ENCODE data around the gene KDM8.

The KDM8 gene

GRCh38 chr16:27203507-27204311 is at the start of gene KDM8:
TSS of gene KDM8 (plus strand) at chr16:27203526. CDS start at chr16:27210124, 6,598 bp downstream.
- peak; percentile 100 for DNase-seq

DNA sequence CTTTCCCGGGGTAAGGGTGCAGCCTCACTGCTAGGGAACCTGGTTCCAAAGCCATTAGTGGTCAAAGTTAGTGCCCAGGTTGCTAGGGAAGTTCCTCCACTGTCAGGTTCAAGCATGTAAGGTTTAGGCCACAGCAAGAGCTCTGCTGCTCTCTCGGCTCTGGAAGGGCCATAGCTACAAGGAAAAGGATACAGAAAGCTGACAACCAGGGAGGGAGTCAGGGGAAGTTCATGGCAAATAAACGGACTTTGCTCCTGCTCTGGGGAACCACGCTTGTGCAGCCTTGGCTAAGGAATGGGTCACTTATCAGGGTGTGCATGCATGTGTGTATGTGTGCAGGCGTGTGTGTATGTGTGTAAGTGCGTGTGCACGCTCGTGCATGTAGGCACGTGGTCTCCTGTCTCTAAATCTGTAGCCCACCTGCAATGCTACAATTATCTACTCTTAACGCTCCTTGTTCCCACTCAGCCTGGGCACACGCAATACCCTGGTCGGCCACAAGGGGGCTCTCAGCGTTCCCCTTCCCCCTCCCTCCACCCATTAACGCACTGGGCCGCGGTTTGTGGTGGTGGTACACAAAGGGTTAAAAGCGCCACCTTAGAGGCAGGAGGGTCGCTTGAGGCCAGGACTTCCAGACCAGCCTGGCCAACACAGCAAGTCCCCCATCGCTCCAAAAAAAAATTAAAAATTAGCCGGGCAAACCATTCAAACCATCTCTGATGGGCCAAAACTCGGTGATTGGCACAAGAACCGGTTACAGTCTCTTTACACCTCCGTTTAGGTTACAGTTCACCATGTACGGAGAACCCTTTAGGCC is 48.4 kb upstream of the KDM8 start:
- peak; percentile 69 for DNase-seq

DNA sequence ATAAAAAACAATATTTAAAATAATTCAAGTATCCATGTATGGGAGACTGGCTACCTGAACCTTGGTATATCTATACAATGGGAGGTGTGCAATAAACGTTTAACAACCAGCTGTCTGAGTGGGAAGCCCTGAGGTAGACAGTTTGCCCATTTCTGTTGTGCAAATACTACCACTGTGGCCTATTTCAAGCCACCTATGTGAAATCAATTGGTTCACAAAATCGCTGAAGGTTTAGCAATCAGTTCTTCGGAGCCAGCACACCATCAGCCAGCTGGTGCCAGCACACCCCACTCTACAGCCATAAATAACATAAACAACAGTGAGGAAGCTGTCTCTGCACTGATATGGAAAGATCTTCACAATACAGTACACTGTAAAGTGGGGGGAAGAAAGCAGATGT is 46.7 kb upstream of the KDM8 start:
- DNase-seq, result no peak

GRCh38 chr16:27161398-27161797 is 41.9 kb upstream of the KDM8 start:
- no peak for DNase-seq

GRCh38 chr16:27164352-27164751 is 39.0 kb upstream of the KDM8 start:
- DNase-seq, result no peak

GRCh38 chr16:27165576-27165975 is 37.8 kb upstream of the KDM8 start:
- no peak for DNase-seq

GRCh38 chr16:27168790-27169189 is 34.5 kb upstream of the KDM8 start:
- DNase-seq, result no peak

GRCh38 chr16:27169511-27170071 is 33.7 kb upstream of the KDM8 start:
- peak; percentile 78 for DNase-seq

GRCh38 chr16:27171584-27171983 is 31.7 kb upstream of the KDM8 start:
- no peak for DNase-seq

- peak; percentile 73 for DNase-seq
Observed at GRCh38 chr16:27174007-27174406, 29.3 kb upstream of the KDM8 start.

DNA sequence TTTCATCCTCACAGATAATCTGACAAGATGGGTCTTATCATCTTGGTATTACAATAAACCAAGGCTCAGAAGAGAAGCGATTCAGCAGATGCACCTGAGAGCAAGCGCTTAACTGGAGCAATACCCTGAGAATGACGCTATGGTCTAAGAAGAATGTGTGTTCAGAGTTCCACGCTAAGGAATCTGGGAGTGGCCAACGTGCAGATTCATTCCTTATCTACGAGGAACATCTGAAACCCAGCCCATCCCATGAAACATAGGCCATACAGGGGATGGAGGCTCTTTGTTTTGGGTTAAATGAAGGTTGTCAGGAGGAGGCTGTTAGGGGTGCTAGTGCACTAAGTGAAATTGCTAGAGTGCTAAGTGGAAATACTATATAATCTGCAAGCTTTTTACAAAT is 28.5 kb upstream of the KDM8 start:
- no peak for DNase-seq

DNA sequence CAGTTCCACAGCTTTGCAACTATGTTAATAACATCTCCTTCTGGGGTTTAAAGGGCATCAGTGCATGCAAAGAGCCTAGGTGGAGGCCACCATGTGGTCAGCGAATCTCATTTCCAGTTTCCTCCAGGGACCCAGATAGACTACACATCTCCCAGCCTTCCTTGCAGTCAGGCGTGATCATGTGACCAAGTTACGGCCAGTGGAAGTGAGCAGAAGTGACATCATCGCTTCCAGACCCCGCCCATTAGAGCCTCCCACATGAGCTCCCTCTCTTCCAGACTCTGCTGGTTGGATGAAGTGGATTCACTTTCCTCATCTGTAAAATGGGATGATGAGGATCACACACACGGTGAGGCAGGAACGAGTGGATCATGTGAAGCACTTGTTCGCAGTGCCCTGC is 27.4 kb upstream of the KDM8 start:
- DNase-seq, result no peak

DNA sequence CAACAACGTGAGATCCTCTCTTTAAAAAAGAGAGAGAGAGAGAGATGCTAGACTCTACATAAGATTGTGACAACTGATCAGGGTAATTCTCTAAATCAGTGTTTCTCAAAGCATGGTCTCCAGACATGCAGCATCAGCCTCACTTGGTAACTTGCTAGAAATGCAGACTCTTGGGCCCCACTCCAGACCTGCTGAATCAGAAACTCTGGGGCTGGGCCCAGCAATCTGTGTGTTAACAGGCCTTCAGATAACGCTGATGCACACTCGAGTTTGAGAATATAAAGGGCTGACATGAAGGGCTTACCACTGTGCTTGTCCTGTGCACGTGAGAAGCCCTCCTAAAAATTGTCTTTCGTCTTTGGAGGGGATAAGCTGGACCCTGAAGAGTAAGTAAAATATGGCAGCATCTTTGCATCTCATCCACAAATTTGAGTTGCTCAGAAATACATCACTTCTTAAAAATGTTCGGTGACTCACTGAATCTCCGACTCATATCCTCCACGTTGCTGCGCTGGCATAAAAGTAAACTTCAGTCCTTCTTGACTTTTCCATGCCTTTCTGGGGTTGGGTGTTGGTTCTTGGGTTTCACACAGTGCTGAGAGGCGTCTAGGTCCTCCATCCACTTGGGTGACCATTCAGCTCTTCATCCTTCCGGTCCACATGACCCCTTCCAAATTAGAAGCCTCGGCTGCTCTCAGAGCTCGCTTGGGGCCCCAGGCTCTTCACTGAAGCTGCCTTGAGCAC is 26.1 kb upstream of the KDM8 start:
- no peak for DNase-seq

- peak; percentile 89 for DNase-seq
Observed at GRCh38 chr16:27179500-27180072, 23.7 kb upstream of the KDM8 start.

- DNase-seq, result no peak
Observed at GRCh38 chr16:27181019-27181790, 22.1 kb upstream of the KDM8 start.

DNA sequence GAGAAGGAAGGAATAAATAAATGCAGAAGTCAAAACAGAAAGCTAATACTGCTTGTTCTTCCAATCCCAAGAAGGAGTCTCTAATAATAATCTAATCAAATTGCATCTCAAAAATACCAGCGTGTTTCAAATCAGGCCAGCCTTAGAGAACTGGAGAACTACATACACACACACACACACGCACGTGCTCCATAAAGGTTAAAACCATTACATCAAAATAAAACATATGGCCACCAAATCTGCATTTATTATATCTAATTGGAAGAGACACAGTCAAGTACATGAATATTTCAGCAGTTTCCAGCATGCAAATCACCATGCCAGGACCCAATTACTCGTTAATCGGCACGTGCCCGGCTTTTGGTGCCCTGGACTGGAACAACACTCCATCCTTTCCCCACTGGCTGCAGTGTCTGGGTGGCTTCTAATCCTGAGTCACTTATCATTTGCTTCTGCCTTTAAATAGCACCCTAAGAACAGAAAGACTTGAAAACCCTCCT is 20.4 kb upstream of the KDM8 start:
- no peak for DNase-seq

- DNase-seq, result no peak
Observed at GRCh38 chr16:27185776-27186130, 17.6 kb upstream of the KDM8 start.

GRCh38 chr16:27188633-27189032 is 14.7 kb upstream of the KDM8 start:
- no peak for DNase-seq

DNA sequence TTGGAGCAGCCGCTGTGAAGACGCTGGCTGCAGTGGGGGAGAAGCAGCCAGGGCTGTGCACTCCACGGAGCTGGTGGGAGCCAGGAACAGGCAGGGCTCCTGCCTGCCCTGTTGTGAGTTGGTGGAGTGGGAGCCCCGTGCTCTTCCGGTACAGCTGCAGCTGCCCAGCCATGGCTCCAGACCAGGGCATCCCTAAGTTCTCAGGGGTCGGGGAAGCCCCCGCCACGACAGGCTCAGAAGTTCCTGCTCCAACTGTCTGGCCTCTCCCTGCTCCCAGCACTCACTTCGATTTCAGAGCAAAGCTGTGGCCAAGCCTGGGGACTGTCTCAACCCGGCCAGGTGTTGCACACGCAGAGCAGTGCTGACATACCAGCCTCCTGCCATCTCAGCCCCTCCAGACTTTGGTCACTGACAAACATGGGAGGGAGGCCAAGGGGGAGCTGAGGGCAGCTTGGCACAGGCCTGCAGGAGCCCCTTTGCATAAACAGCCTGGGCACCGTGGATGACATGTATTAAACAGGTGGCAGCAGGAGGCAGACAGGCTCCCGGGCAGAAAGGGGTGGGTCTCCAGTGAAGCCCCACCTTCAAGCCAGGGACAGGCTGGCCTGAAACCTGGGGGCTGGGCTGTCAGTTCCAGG is 13.9 kb upstream of the KDM8 start:
- DNase-seq, result no peak

GRCh38 chr16:27190316-27190871 is 12.9 kb upstream of the KDM8 start:
- DNase-seq, result no peak

DNA sequence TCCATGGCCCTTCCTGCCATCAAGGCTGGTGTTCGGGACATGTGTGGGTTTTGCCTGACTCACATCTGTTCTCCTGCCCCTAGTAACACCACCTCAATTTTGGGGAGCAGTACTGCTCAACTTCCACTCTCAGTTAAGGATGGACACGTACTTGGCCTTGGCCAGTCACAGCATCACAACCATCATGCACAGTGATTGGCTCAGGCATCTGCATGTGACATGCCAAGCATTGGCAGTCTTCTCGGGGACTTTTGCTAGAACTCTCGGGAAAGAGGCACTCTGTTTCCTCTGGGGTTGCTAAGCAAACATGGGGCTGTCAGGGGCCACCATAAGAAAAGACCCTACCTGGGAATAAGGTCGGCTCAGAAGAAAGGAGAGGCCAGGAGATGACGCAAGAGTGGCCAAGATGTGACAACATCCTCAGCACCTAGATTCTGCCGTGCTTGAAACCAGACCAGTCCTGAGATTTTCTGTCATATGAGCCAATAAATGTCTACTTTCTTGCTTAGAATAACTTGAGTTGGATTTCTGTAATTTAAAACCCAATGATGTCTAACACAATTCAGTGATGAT is 11.9 kb upstream of the KDM8 start:
- DNase-seq, result no peak
